Measurements from ENCODE around the gene BPIFA3.

The BPIFA3 gene

GRCh38 chr20:33246077-33246476 lies 28.9 kb downstream of the BPIFA3 start:
- no peak overlapping the region for H3K27ac ChIP-seq (ENCODE audit: low read length, poor library complexity, severe bottlenecking)
- no peak overlapping the region for H3K4me2 ChIP-seq (ENCODE audit: low read length, poor library complexity, severe bottlenecking)
- whole genome bisulfite sequencing = 67% methylated on average over 3 of the region's 3 CpGs
- no peak overlapping the region for H3K14ac ChIP-seq (ENCODE audit: low read length in 2 of 2)
- no peak overlapping the region for H2BK5ac ChIP-seq (ENCODE audit: low read depth, low read length, poor library complexity, severe bottlenecking)
- DNase-seq = no peak
- H3K4me1 ChIP-seq (ENCODE audit: control insufficient read depth, insufficient read depth, low read depth, low read length) = no peaks in the 10 kb centered on the region
- no peaks in the 10 kb centered on the region for H3K79me1 ChIP-seq (replicated peaks; ENCODE audit: low read length, poor library complexity, severe bottlenecking)
- no peak overlapping the region for H2AFZ ChIP-seq (ENCODE audit: low read depth, low read length)
- H2BK15ac ChIP-seq (ENCODE audit: low read depth, poor library complexity, severe bottlenecking) = no peak overlapping the region
- peaks cover 19 to 43% of the 10 kb centered on the region in 2 experiments for H3K27me3 ChIP-seq (ENCODE audit: control insufficient read depth in 1 of 2, insufficient read depth in 1 of 2, low read length in 2 of 2)
- H4K91ac ChIP-seq (ENCODE audit: low read length) = no peak overlapping the region
- no peaks in the 10 kb centered on the region for H3K36me3 ChIP-seq (ENCODE audit: control insufficient read depth in 1 of 2, insufficient read depth in 2 of 2, low read depth in 1 of 2, low read length in 2 of 2)
- H3K4ac ChIP-seq (ENCODE audit: low read depth in 1 of 2, low read length in 2 of 2) = no peak overlapping the region
- no peak overlapping the region for H4K8ac ChIP-seq (ENCODE audit: low read length)
- H3K23ac ChIP-seq (ENCODE audit: low read length in 2 of 2) = no peak overlapping the region
- H3K9me3 ChIP-seq (ENCODE audit: control insufficient read depth, low read length) = no peaks in the 10 kb centered on the region
- no peak overlapping the region for H3K4me3 ChIP-seq (ENCODE audit: insufficient read depth in 1 of 2, low read depth in 1 of 2, low read length in 2 of 2)
- no peak overlapping the region for H2AK5ac ChIP-seq (ENCODE audit: low read length, severe bottlenecking)
- no peak overlapping the region for H3K18ac ChIP-seq (ENCODE audit: low read depth in 1 of 2, low read length in 2 of 2)
- no peak overlapping the region for H3K9ac ChIP-seq (ENCODE audit: low read length)
- no peak overlapping the region for H2BK12ac ChIP-seq (ENCODE audit: low read length in 2 of 2)
- no peak overlapping the region for H2BK120ac ChIP-seq (ENCODE audit: low read depth, low read length)

- Histone ChIP-seq H3K23ac (ENCODE audit: low read length in 2 of 2) (no peak overlapping the region), H2BK15ac (ENCODE audit: low read depth, poor library complexity, severe bottlenecking) (no peak overlapping the region), H3K9ac (ENCODE audit: low read length) (no peak overlapping the region), H3K4me3 (ENCODE audit: insufficient read depth in 1 of 2, low read depth in 1 of 2, low read length in 2 of 2) (no peak overlapping the region), H3K4ac (ENCODE audit: low read depth in 1 of 2, low read length in 2 of 2) (no peak overlapping the region), H2BK12ac (ENCODE audit: low read length in 2 of 2) (no peak overlapping the region), H3K27me3 (ENCODE audit: control insufficient read depth in 1 of 2, insufficient read depth in 1 of 2, low read length in 2 of 2) (peaks cover 11 to 32% of the 10 kb centered on the region in 2 experiments), H3K4me1 (ENCODE audit: control insufficient read depth, insufficient read depth, low read depth, low read length) (no peaks in the 10 kb centered on the region), H4K8ac (ENCODE audit: low read length) (no peak overlapping the region), H4K91ac (ENCODE audit: low read length) (no peak overlapping the region), H3K36me3 (ENCODE audit: control insufficient read depth in 1 of 2, insufficient read depth in 2 of 2, low read depth in 1 of 2, low read length in 2 of 2) (no peaks in the 10 kb centered on the region), H2AFZ (ENCODE audit: low read depth, low read length) (no peak overlapping the region), H3K18ac (ENCODE audit: low read depth in 1 of 2, low read length in 2 of 2) (no peak overlapping the region), H3K14ac (ENCODE audit: low read length in 2 of 2) (no peak overlapping the region), H3K27ac (ENCODE audit: low read length, poor library complexity, severe bottlenecking) (no peak overlapping the region), H3K9me3 (ENCODE audit: control insufficient read depth, low read length) (no peaks in the 10 kb centered on the region), H3K79me1 (replicated peaks; ENCODE audit: low read length, poor library complexity, severe bottlenecking) (no peaks in the 10 kb centered on the region), H2BK120ac (ENCODE audit: low read depth, low read length) (no peak overlapping the region), H2AK5ac (ENCODE audit: low read length, severe bottlenecking) (no peak overlapping the region), H3K4me2 (ENCODE audit: low read length, poor library complexity, severe bottlenecking) (no peak overlapping the region), H2BK5ac (ENCODE audit: low read depth, low read length, poor library complexity, severe bottlenecking) (no peak overlapping the region)
- 80% methylated on average over 1 of the region's 1 CpG for WGBS
- DNase-seq = no peak
Measured at GRCh38 chr20:33249456-33249855, 32.3 kb downstream of the BPIFA3 start.

- H3K36me3 ChIP-seq (ENCODE audit: control insufficient read depth in 1 of 2, insufficient read depth in 2 of 2, low read depth in 1 of 2, low read length in 2 of 2) = no peaks in the 10 kb centered on the region
- no peak overlapping the region for H2BK5ac ChIP-seq (ENCODE audit: low read depth, low read length, poor library complexity, severe bottlenecking)
- H2AFZ ChIP-seq (ENCODE audit: low read depth, low read length) = no peak overlapping the region
- no peak overlapping the region for H3K23ac ChIP-seq (ENCODE audit: low read length in 2 of 2)
- H4K8ac ChIP-seq (ENCODE audit: low read length) = no peak overlapping the region
- peak overlapping the region in 1 of 2 experiments; percentile 9 for H3K14ac ChIP-seq (ENCODE audit: low read length in 2 of 2)
- no peak overlapping the region for H2BK120ac ChIP-seq (ENCODE audit: low read depth, low read length)
- H3K27ac ChIP-seq (ENCODE audit: low read length, poor library complexity, severe bottlenecking) = no peak overlapping the region
- 46% methylated on average over 2 of the region's 2 CpGs for WGBS
- no peaks in the 10 kb centered on the region for H3K9me3 ChIP-seq (ENCODE audit: control insufficient read depth, low read length)
- H4K91ac ChIP-seq (ENCODE audit: low read length) = no peak overlapping the region
- H3K4ac ChIP-seq (ENCODE audit: low read depth in 1 of 2, low read length in 2 of 2) = no peak overlapping the region
- H2BK15ac ChIP-seq (ENCODE audit: low read depth, poor library complexity, severe bottlenecking) = no peak overlapping the region
- no peak overlapping the region for H3K4me3 ChIP-seq (ENCODE audit: insufficient read depth in 1 of 2, low read depth in 1 of 2, low read length in 2 of 2)
- no peaks in the 10 kb centered on the region for H3K4me1 ChIP-seq (ENCODE audit: control insufficient read depth, insufficient read depth, low read depth, low read length)
- no peak overlapping the region for H3K4me2 ChIP-seq (ENCODE audit: low read length, poor library complexity, severe bottlenecking)
- no peak overlapping the region for H2AK5ac ChIP-seq (ENCODE audit: low read length, severe bottlenecking)
- no peak overlapping the region for H2BK12ac ChIP-seq (ENCODE audit: low read length in 2 of 2)
- H3K9ac ChIP-seq (ENCODE audit: low read length) = no peak overlapping the region
- peaks cover 11 to 26% of the 10 kb centered on the region in 2 experiments for H3K27me3 ChIP-seq (ENCODE audit: control insufficient read depth in 1 of 2, insufficient read depth in 1 of 2, low read length in 2 of 2)
- no peaks in the 10 kb centered on the region for H3K79me1 ChIP-seq (replicated peaks; ENCODE audit: low read length, poor library complexity, severe bottlenecking)
- H3K18ac ChIP-seq (ENCODE audit: low read depth in 1 of 2, low read length in 2 of 2) = no peak overlapping the region
- DNase-seq = no peak
Measured at GRCh38 chr20:33250666-33251065, 33.5 kb downstream of the BPIFA3 start.

GRCh38 chr20:33251496-33251895 lies 34.3 kb downstream of the BPIFA3 start:
- peaks cover 4 to 24% of the 10 kb centered on the region in 2 experiments for H3K27me3 ChIP-seq (ENCODE audit: control insufficient read depth in 1 of 2, insufficient read depth in 1 of 2, low read length in 2 of 2)
- H3K27ac ChIP-seq (ENCODE audit: low read length, poor library complexity, severe bottlenecking) = no peak overlapping the region
- H3K14ac ChIP-seq (ENCODE audit: low read length in 2 of 2) = no peak overlapping the region
- no peak overlapping the region for H3K9ac ChIP-seq (ENCODE audit: low read length)
- H3K4me2 ChIP-seq (ENCODE audit: low read length, poor library complexity, severe bottlenecking) = no peak overlapping the region
- no peaks in the 10 kb centered on the region for H3K36me3 ChIP-seq (ENCODE audit: control insufficient read depth in 1 of 2, insufficient read depth in 2 of 2, low read depth in 1 of 2, low read length in 2 of 2)
- H2BK15ac ChIP-seq (ENCODE audit: low read depth, poor library complexity, severe bottlenecking) = no peak overlapping the region
- no peak overlapping the region for H2BK5ac ChIP-seq (ENCODE audit: low read depth, low read length, poor library complexity, severe bottlenecking)
- no peak overlapping the region for H2BK120ac ChIP-seq (ENCODE audit: low read depth, low read length)
- H3K23ac ChIP-seq (ENCODE audit: low read length in 2 of 2) = no peak overlapping the region
- no peak overlapping the region for H3K4ac ChIP-seq (ENCODE audit: low read depth in 1 of 2, low read length in 2 of 2)
- no peaks in the 10 kb centered on the region for H3K79me1 ChIP-seq (replicated peaks; ENCODE audit: low read length, poor library complexity, severe bottlenecking)
- no peaks in the 10 kb centered on the region for H3K4me1 ChIP-seq (ENCODE audit: control insufficient read depth, insufficient read depth, low read depth, low read length)
- H3K9me3 ChIP-seq (ENCODE audit: control insufficient read depth, low read length) = no peaks in the 10 kb centered on the region
- no peak overlapping the region for H3K18ac ChIP-seq (ENCODE audit: low read depth in 1 of 2, low read length in 2 of 2)
- H2AK5ac ChIP-seq (ENCODE audit: low read length, severe bottlenecking) = no peak overlapping the region
- no peak overlapping the region for H4K8ac ChIP-seq (ENCODE audit: low read length)
- no peak overlapping the region for H2AFZ ChIP-seq (ENCODE audit: low read depth, low read length)
- no peak overlapping the region for H4K91ac ChIP-seq (ENCODE audit: low read length)
- WGBS = 80% methylated on average over 3 of the region's 3 CpGs
- no peak for DNase-seq
- H2BK12ac ChIP-seq (ENCODE audit: low read length in 2 of 2) = no peak overlapping the region
- no peak overlapping the region for H3K4me3 ChIP-seq (ENCODE audit: insufficient read depth in 1 of 2, low read depth in 1 of 2, low read length in 2 of 2)

All from mesenchymal stem cell (in vitro differentiated cells and primary cell).